LNCAP (cell line): Measurements from ENCODE around the gene VAPB.
A peak's percentile ranks its signal among the peaks of the same experiment; 100 is the strongest.

Experiments used
- TF ChIP-seq, protein P1 (sequence below): fragments of 450-650 bp; IDR thresholded peaks from 2 replicates; pipeline ENCODE4 v1.5.1; 2017; ENCODE audit warnings: mild to moderate bottlenecking

VAPB gene

DNA sequence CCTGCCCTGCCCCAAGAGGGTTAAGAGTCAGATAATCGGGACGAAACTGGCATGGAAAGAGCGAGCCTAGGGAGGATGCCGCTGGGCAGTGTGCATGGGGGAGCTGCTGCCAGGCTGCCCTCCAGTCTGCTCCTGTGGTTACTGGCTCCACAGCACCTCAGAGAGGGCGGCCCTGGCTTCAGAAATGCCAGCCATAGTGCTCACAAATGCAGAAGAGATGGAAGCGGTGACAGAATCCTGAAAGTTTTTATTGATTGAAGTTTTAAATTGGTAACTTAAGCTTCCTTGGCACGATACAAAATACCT lies 57.9 kb downstream of the VAPB start:
- TF ChIP-seq, protein P1, sequence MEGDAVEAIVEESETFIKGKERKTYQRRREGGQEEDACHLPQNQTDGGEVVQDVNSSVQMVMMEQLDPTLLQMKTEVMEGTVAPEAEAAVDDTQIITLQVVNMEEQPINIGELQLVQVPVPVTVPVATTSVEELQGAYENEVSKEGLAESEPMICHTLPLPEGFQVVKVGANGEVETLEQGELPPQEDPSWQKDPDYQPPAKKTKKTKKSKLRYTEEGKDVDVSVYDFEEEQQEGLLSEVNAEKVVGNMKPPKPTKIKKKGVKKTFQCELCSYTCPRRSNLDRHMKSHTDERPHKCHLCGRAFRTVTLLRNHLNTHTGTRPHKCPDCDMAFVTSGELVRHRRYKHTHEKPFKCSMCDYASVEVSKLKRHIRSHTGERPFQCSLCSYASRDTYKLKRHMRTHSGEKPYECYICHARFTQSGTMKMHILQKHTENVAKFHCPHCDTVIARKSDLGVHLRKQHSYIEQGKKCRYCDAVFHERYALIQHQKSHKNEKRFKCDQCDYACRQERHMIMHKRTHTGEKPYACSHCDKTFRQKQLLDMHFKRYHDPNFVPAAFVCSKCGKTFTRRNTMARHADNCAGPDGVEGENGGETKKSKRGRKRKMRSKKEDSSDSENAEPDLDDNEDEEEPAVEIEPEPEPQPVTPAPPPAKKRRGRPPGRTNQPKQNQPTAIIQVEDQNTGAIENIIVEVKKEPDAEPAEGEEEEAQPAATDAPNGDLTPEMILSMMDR, result no peak

GRCh38 chr20:58447511-58448391 lies 58.7 kb downstream of the VAPB start:
- TF ChIP-seq, protein P1, result peak; percentile 75

- TF ChIP-seq, protein P1, result no peak
These were observed 59.9 kb downstream of the VAPB start for GRCh38 chr20:58448958-58449357.

GRCh38 chr20:58449681-58450221 lies 60.7 kb downstream of the VAPB start:
- TF ChIP-seq, protein P1, result no peak

DNA sequence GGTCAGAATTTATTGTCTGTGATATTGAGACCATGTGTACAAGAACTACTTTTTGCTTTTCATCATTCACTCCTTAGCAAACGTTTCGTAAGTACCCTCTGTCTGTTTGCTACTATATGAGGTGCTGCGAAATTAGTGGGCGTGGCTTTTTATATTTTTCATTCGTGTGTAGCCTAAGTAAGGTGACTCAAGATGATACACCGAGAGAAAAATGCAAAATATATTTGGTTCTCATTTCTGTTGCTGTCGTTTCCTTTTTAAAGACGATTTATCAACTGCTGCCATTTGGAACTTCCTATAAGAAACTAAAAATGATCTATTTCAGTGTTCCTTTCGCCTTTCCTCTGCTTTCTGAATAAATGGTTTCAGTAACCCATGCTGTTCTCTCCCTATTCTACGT lies 61.2 kb downstream of the VAPB start:
- TF ChIP-seq, protein P1, result no peak

- TF ChIP-seq, protein P1, result no peak
These were observed 63.7 kb downstream of the VAPB start for GRCh38 chr20:58452667-58453255.

GRCh38 chr20:58453391-58453790 lies 64.4 kb downstream of the VAPB start:
- TF ChIP-seq, protein P1, result no peak
